SK-N-SH (cell line): ENCODE data around the gene FHL2. TPM values are rescaled to one million over a fixed set of nuclear protein-coding genes. Genes with fewer than 3 reads are reported as not detected.
A peak's percentile ranks its signal among the peaks of the same experiment; 100 is the strongest.

Source experiments
- CTCF ChIA-PET: fragments of 300-600, 350-600 bp; formaldehyde crosslinking; extraction: SDS; loops from one replicate; lab custom pipeline; 2021; lab: Yijun Ruan, JAX
- POLR2A ChIA-PET: fragments of 350-600 bp; sonication (Branson Sonifier 250); formaldehyde crosslinking; extraction: SDS; loops from one replicate; lab custom pipeline; 2020; ENCODE audit warnings: antibody characterized with exemption, inconsistent platforms; lab: Yijun Ruan, JAX
- DNase-seq: peaks from one replicate; pipeline ENCODE4 v3.0.0; 2012
- H2AFZ ChIP-seq: fragments of 200-600 bp; sonication (generic); 2 replicates; pipeline ENCODE4 v1.8.1; 2016; ENCODE audit warnings: antibody characterized with exemption, mild to moderate bottlenecking, low read depth
- H3F3A ChIP-seq: fragments of 200-600 bp; sonication (generic); replicated peaks from 2 replicates; pipeline ENCODE3; 2016; ENCODE audit warnings: antibody characterized with exemption, mild to moderate bottlenecking; ENCODE audit not compliant: insufficient read depth
- H3K27ac ChIP-seq, 2 experiments: fragments of 200-500 bp in 1 of 2; fragments of 200-600 bp in 1 of 2; sonication (Bioruptor generic) in 1 of 2; sonication (generic), shearing (Covaris generic) in 1 of 2; 2 replicates each; pipeline versions ENCODE4 v1.5.1 to v1.6.1; 2014 to 2016; ENCODE audit warnings: low read depth in 2 of 2, inconsistent platforms in 1 of 2, low read length in 1 of 2, mild to moderate bottlenecking in 1 of 2, mixed read lengths in 1 of 2
- H3K27me3 ChIP-seq: fragments of 200-600 bp; sonication (generic), shearing (Covaris generic); 2 replicates; pipeline ENCODE4 v1.6.1; 2016; ENCODE audit warnings: mixed run types; ENCODE audit not compliant: insufficient read depth
- H3K36me3 ChIP-seq, 2 experiments: fragments of 200-500 bp in 1 of 2; fragments of 200-600 bp in 1 of 2; sonication (Bioruptor generic) in 1 of 2; sonication (generic) in 1 of 2; replicated peaks in 1 of 2; 2 replicates each; pipeline versions ENCODE3 to v1.5.1; 2014 to 2016; ENCODE audit warnings: low read length in 1 of 2, mild to moderate bottlenecking in 1 of 2; ENCODE audit not compliant: insufficient read depth in 2 of 2, control insufficient read depth in 1 of 2
- H3K4me1 ChIP-seq, 2 experiments: fragments of 200-500 bp in 1 of 2; fragments of 200-600 bp in 1 of 2; sonication (Bioruptor generic) in 1 of 2; sonication (generic), shearing (Covaris generic) in 1 of 2; 2 replicates each; pipeline versions ENCODE4 v1.5.1 to v1.6.1; 2014 to 2016; ENCODE audit warnings: low read depth in 1 of 2, low read length in 1 of 2, mixed run types in 1 of 2; ENCODE audit not compliant: insufficient read depth in 2 of 2, control insufficient read depth in 1 of 2
- H3K4me2 ChIP-seq: fragments of 200-600 bp; sonication (generic), shearing (Covaris generic); 2 replicates; pipeline ENCODE4 v1.6.1; 2017; ENCODE audit warnings: mixed run types
- H3K4me3 ChIP-seq, 2 experiments: fragments of 200-500 bp in 1 of 2; fragments of 200-600 bp in 1 of 2; sonication (Bioruptor generic) in 1 of 2; sonication (generic), shearing (Covaris generic) in 1 of 2; 2 replicates each; pipeline versions ENCODE4 v1.5.1 to v1.8.1; 2014 to 2016; ENCODE audit warnings: low read depth in 2 of 2, inconsistent platforms in 1 of 2, low read length in 1 of 2, mild to moderate bottlenecking in 1 of 2, mixed read lengths in 1 of 2, moderate library complexity in 1 of 2
- H3K79me2 ChIP-seq: fragments of 200-600 bp; sonication (generic); 2 replicates; pipeline ENCODE4 v1.8.1; 2017; ENCODE audit warnings: mild to moderate bottlenecking; ENCODE audit not compliant: insufficient read depth
- H3K9ac ChIP-seq: fragments of 200-600 bp; sonication (generic); 2 replicates; pipeline ENCODE4 v1.6.1; 2017; ENCODE audit warnings: mixed run types
- H3K9me2 ChIP-seq: fragments of 200-600 bp; sonication (generic); 2 replicates; pipeline ENCODE4 v1.6.1; 2017; ENCODE audit warnings: mixed run types
- H3K9me3 ChIP-seq: fragments of 200-600 bp; sonication (generic); 2 replicates; pipeline ENCODE4 v1.6.1; 2017; ENCODE audit warnings: mixed run types, mild to moderate bottlenecking, moderate library complexity
- H4K20me1 ChIP-seq: fragments of 200-600 bp; sonication (generic); 2 replicates; pipeline ENCODE4 v1.6.1; 2017; ENCODE audit warnings: mild to moderate bottlenecking, mixed run types; ENCODE audit not compliant: insufficient read depth
- CTCF ChIP-seq: fragments of 200-600 bp; sonication (generic); IDR thresholded peaks from 2 replicates; pipeline ENCODE4 v1.6.1; 2017; ENCODE audit warnings: antibody characterized with exemption, mild to moderate bottlenecking, moderate library complexity
- EP300 ChIP-seq, 2 experiments: IDR thresholded peaks; 2 replicates each; pipeline versions ENCODE4 v1.4.0 to v1.6.1; 2012; ENCODE audit warnings: borderline replicate concordance in 1 of 2, low read depth in 1 of 2, low read length in 1 of 2
- EZH2phosphoT487 ChIP-seq: fragments of 200-600 bp; sonication (generic); IDR thresholded peaks from 2 replicates; pipeline ENCODE4 v1.6.1; 2017; ENCODE audit warnings: low read depth, mixed run types, mild to moderate bottlenecking, antibody characterized with exemption, moderate library complexity, borderline replicate concordance
- FOSL2 ChIP-seq: IDR thresholded peaks from 2 replicates; pipeline ENCODE4 v1.4.0; 2012; ENCODE audit warnings: low read depth, mild to moderate bottlenecking, moderate library complexity, borderline replicate concordance
- FOXM1 ChIP-seq: IDR thresholded peaks from 2 replicates; pipeline ENCODE4 v1.4.0; 2012; ENCODE audit warnings: low read depth, mild to moderate bottlenecking
- JUND ChIP-seq: IDR thresholded peaks from 2 replicates; pipeline ENCODE4 v1.4.0; 2012
- POLR2AphosphoS5 ChIP-seq: IDR thresholded peaks from 2 replicates; pipeline ENCODE4 v1.6.1; 2012; ENCODE audit warnings: low read depth, low read length
- RAD21 ChIP-seq: IDR thresholded peaks from 2 replicates; pipeline ENCODE4 v1.6.1; 2012; ENCODE audit warnings: mild to moderate bottlenecking, low read length
- REST ChIP-seq: IDR thresholded peaks from 2 replicates; pipeline ENCODE4 v1.6.1; 2012; ENCODE audit warnings: mild to moderate bottlenecking, low read depth, low read length, moderate library complexity
- RFX5 ChIP-seq: IDR thresholded peaks from 2 replicates; pipeline ENCODE4 v1.6.1; 2012; ENCODE audit warnings: mild to moderate bottlenecking, improper control_type of control experiment, low read length
- RXRA ChIP-seq: IDR thresholded peaks from 2 replicates; pipeline ENCODE4 v1.4.0; 2012; ENCODE audit warnings: low read depth, mild to moderate bottlenecking, borderline replicate concordance
- SIN3A ChIP-seq: IDR thresholded peaks from 2 replicates; pipeline ENCODE4 v1.6.1; 2012; ENCODE audit warnings: low read depth, mild to moderate bottlenecking, low read length, moderate library complexity, borderline replicate concordance
- SMC3 ChIP-seq: IDR thresholded peaks from 2 replicates; pipeline ENCODE4 v1.6.1; 2012; ENCODE audit warnings: low read depth, low read length, improper control_type of control experiment
- TAF1 ChIP-seq: IDR thresholded peaks from 2 replicates; pipeline ENCODE4 v1.6.1; 2012; ENCODE audit warnings: low read depth, mild to moderate bottlenecking, low read length, moderate library complexity, borderline replicate concordance
- TCF12 ChIP-seq: IDR thresholded peaks from 2 replicates; pipeline ENCODE4 v1.4.0; 2012
- YY1 ChIP-seq: IDR thresholded peaks from 2 replicates; pipeline ENCODE4 v1.4.0; 2012; ENCODE audit warnings: low read depth, mild to moderate bottlenecking
- ZBTB33 ChIP-seq: IDR thresholded peaks from 2 replicates; pipeline ENCODE4 v1.4.0; 2012; ENCODE audit warnings: low read depth, borderline replicate concordance
- WGBS: methylation state at CpG from one replicate; pipeline ENCODE4 v1.1.6; 2017; ENCODE audit warnings: low lambda C conversion rate; 5-methylcytosine and 5-hydroxymethylcytosine counted together
- polyA plus RNA-seq, 3 experiments: library from polyadenylated mRNA; depleted of rRNA; stranded (reverse); fragments of >200 nt; gene quantifications; 2 replicates each; pipeline ENCODE4 v1.2.3, GENCODE V29; 2012

Gene FHL2
- polyA plus RNA-seq, 1 of the 3 experiments (the other 2 are of a cell fraction), result 31.7 TPM

- TF ChIP-seq REST (no peak), TCF12 (no peak)
Observed at GRCh38 chr2:105329561-105330495, 69.0 kb downstream of the FHL2 start, which contains the start of gene TGFBRAP1 (continued).

DNA sequence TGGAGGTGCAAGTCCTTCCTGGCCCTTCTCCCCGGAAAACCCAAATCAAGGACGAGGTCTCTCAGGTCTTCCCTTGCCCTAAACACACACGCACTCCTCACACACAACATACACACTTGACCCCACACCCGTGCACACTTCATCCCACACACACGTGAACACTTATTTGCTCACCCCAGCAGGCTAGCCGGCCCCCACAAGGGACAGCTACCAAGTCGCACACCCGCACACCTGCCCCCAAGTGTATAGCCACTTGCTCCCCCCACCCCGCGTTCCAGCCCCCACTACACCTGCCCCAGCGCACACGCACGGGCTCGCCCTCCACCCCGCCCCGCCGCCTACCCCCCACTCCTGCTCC, 69.7 kb downstream of the FHL2 start:
- Histone ChIP-seq H3K9me2 (no peaks in the 10 kb centered on the region), H2AFZ (peak overlapping the region; percentile 56), H3K9me3 (no peaks in the 10 kb centered on the region), H3K27ac (peak overlapping the region in 1 of 2 experiments; percentile 80; a peak in 2 of 4 replicates), H3K27me3 (no peaks in the 10 kb centered on the region), H3K36me3 (peaks cover 0 to 5% of the 10 kb centered on the region in 2 experiments), H3K9ac (peak overlapping the region; percentile 42; the same call in 1 of the 2 replicates), H3F3A (peaks cover 4% of the 10 kb centered on the region), H3K4me2 (peak overlapping the region; percentile 72), H3K79me2 (peaks cover 35% of the 10 kb centered on the region), H4K20me1 (no peaks in the 10 kb centered on the region), H3K4me3 (peak overlapping the region; percentile 56 to 65), H3K4me1 (peaks cover 0 to 15% of the 10 kb centered on the region in 2 experiments)
- POLR2A ChIA-PET, result no interaction called here
- WGBS, result under 1% methylated on average over 14 of the region's 17 CpGs
- DNase-seq, result no peak
- CTCF ChIA-PET, result interaction anchor here (1.5 to 1.6 kb wide), 3 partner anchors 9 to 19 kb away, joined by 3 to 4 read pairs (median 3); no protein-coding TSS in a partner anchor
- TF ChIP-seq RAD21 (no peak), YY1 (no peak), FOSL2 (no peak), EZH2phosphoT487 (no peak), POLR2AphosphoS5 (no peak), ZBTB33 (no peak), CTCF (no peak), TCF12 (no peak), SIN3A (no peak), SMC3 (no peak), JUND (no peak), RFX5 (no peak), REST (no peak), FOXM1 (no peak), TAF1 (no peak), RXRA (no peak), EP300 (IDR thresholded peaks at IDR 0.05; ENCODE audit: borderline replicate concordance in 1 of 2, low read depth in 1 of 2, low read length in 1 of 2) (no peak)
